Measurements from ENCODE around the gene KCNK3. TPM values are rescaled to one million over a fixed set of nuclear protein-coding genes. Genes with fewer than 3 reads are reported as not detected.

Gene KCNK3
- total RNA-seq, 4 donors from 2014 or later: 2.1 to 13.0 (median 7.9) TPM

DNA sequence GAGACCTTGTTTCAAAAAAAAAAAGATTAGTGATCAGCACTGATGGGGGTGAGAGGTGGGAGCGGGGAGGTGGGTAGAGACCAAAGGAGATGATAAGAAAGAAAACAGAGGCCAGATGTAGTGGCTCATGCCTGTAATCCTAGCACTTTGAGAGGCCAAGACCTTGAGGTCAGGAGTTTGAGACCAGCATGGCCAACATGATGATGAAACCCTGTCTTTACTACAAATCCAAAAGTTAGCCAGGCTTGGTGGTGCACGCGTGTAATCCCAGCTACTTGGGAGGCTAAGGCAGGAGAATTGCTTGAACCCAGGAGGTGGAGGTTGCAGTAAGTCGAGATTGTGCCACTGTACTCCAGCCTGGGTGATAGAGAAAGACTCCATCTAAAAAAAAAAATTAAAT lies 62.0 kb downstream of the KCNK3 start:
- no peaks in the 10 kb centered on the region for H3K9me3 ChIP-seq
- no peak for TF ChIP-seq POLR2AphosphoS5 (IDR thresholded peaks at IDR 0.05)
- no peak for TF ChIP-seq POLR2A (IDR thresholded peaks at IDR 0.05; ENCODE audit: low read depth)
- no peak for TF ChIP-seq EP300 (IDR thresholded peaks at IDR 0.05)
- TF ChIP-seq, protein P1, sequence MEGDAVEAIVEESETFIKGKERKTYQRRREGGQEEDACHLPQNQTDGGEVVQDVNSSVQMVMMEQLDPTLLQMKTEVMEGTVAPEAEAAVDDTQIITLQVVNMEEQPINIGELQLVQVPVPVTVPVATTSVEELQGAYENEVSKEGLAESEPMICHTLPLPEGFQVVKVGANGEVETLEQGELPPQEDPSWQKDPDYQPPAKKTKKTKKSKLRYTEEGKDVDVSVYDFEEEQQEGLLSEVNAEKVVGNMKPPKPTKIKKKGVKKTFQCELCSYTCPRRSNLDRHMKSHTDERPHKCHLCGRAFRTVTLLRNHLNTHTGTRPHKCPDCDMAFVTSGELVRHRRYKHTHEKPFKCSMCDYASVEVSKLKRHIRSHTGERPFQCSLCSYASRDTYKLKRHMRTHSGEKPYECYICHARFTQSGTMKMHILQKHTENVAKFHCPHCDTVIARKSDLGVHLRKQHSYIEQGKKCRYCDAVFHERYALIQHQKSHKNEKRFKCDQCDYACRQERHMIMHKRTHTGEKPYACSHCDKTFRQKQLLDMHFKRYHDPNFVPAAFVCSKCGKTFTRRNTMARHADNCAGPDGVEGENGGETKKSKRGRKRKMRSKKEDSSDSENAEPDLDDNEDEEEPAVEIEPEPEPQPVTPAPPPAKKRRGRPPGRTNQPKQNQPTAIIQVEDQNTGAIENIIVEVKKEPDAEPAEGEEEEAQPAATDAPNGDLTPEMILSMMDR (IDR thresholded peaks at IDR 0.05): no peak
- H3K4me3 ChIP-seq: no peak overlapping the region
- DNase-seq (ENCODE audit: extremely low spot score): no peak
- WGBS: 91% methylated on average over 4 of the region's 4 CpGs
- no peaks in the 10 kb centered on the region for H3K36me3 ChIP-seq
- no peaks in the 10 kb centered on the region for H3K27me3 ChIP-seq
- H3K27ac ChIP-seq (replicated peaks in 1 of 4): no peak overlapping the region
- intact Hi-C loops (cut with DNase I): no loop called here
- H3K4me1 ChIP-seq: peaks cover 8 to 16% (median 15%) of the 10 kb centered on the region in 4 donors

DNA sequence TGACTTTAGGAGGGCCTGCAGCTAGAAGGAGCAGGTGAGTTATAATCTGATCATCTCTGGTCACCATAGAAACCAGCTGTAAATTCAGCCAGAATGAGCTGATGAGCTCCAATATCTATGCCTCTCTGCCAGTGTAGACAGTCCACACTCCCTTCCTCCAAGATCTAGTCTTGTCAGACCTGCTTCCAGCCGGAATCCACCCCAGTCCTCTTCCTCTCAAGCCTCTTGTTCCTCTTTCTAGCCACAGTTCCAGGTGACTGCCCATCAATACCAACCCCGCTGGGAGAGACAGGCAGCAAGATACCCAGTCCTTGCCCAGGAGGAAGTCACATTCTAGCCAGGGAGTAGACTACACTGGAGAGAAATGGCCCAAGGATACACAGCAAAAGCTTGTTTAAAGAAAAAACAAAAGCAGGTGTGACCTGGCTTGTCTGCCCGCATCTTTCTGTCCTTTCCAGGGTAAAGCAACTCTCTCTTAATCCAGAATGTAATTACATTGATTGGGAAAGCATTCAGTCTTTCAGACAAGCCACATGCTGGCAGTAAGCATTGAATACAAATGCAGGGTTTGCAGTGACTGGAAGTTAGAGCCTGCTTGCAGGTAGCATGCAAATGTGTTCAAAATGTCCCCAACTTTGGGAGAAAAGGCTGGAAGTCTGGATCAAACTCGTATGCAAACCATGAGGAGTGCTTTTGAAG lies 62.6 kb downstream of the KCNK3 start:
- TF ChIP-seq POLR2AphosphoS5 (IDR thresholded peaks at IDR 0.05) (no peak), POLR2A (IDR thresholded peaks at IDR 0.05; ENCODE audit: low read depth) (no peak), EP300 (IDR thresholded peaks at IDR 0.05) (no peak)
- TF ChIP-seq, protein P1 (IDR thresholded peaks at IDR 0.05): no peak
- Histone ChIP-seq H3K27ac (replicated peaks in 1 of 4) (no peak overlapping the region), H3K4me1 (peaks cover 8 to 16% (median 15%) of the 10 kb centered on the region in 4 donors), H3K4me3 (no peak overlapping the region), H3K9me3 (no peaks in the 10 kb centered on the region), H3K27me3 (no peaks in the 10 kb centered on the region), H3K36me3 (no peaks in the 10 kb centered on the region)
- intact Hi-C loops (cut with DNase I): no loop called here
- 71% methylated on average over 4 of the region's 4 CpGs for WGBS
- no peak for DNase-seq (ENCODE audit: extremely low spot score)

DNA sequence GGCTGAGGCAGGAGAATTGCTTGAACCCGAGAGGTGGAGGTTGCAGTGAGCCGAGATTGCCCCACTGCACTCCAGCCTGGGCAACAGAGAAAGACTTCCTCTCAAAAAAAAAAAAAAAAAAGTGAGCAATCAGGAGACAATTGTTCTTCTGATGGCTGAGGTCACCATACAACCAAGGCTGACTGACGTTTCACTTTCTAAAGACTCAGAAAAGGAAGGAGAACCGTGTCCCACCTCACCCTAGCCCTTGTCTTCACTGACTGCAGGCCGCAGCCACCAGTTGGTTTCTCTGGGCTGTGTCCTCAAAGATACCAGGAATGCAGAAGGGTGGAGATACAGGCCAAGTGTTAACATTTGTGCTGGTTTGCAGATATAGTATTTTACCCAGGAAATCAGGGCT lies 63.8 kb downstream of the KCNK3 start:
- intact Hi-C loops (cut with DNase I): no loop called here
- 80% methylated on average over 5 of the region's 5 CpGs for WGBS
- no peak for DNase-seq (ENCODE audit: extremely low spot score)

DNA sequence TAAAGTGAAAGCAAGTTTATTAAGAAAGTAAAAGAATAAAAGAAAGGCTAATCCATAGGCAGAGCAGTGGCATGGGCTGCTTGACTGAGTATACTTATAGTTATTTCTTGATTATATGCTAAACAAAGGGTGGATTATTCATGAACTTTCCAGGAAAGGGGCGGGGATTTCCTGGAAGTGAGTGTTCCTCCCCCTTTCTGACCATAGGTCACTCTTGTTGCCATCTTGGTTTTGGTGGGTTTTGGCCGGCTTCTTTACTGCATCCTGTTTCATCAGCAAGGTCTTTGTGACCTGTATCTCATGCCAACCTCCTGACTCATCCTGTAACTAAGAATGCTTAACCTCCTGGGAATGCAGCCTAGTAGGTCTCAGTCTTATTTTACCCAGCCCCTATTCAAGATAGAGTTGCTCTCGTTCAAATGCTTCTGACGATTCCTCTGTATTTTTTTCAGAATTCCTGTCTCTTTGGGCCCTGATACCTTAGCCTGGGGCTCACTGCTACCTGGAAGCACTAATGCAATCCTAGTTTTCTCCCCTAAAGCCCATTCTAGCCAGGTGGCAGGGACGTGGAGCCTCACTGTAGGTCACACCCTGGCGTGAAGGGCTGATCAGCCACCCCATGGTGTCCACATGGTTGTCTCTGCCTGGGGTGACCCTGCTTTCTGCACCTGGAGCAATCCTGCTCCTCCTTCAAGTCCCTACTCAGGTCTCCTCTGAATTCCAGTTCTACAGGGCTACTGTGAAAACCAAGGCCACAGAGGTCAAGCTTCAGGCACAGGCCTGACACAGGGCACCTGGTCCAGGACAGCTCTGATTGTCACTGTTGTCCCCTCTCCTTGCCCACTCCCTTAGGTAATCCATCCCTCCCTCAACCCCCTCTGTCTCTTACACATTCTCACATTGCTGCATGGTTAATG lies 65.6 kb downstream of the KCNK3 start:
- no peak overlapping the region for H3K4me3 ChIP-seq
- DNase-seq (ENCODE audit: extremely low spot score): no peak

More for the DNA sequence above, 63.8 kb downstream of the KCNK3 start:
- H3K4me1 ChIP-seq: peaks cover 8 to 16% (median 15%) of the 10 kb centered on the region in 4 donors
- no peak overlapping the region for H3K27ac ChIP-seq (replicated peaks in 1 of 4)
- TF ChIP-seq POLR2AphosphoS5 (IDR thresholded peaks at IDR 0.05) (no peak), POLR2A (IDR thresholded peaks at IDR 0.05; ENCODE audit: low read depth) (no peak), EP300 (IDR thresholded peaks at IDR 0.05) (no peak)
- TF ChIP-seq, protein P1 (IDR thresholded peaks at IDR 0.05): no peak
- H3K9me3 ChIP-seq: no peaks in the 10 kb centered on the region
- no peak overlapping the region for H3K4me3 ChIP-seq
- no peaks in the 10 kb centered on the region for H3K27me3 ChIP-seq
- no peaks in the 10 kb centered on the region for H3K36me3 ChIP-seq

More for the DNA sequence above, 65.6 kb downstream of the KCNK3 start:
- intact Hi-C loops (cut with DNase I): no loop called here
- H3K27ac ChIP-seq (replicated peaks in 1 of 4): peak overlapping the region; percentile 55 to 63 (median 55)
- H3K9me3 ChIP-seq: no peaks in the 10 kb centered on the region
- TF ChIP-seq, protein P1 (IDR thresholded peaks at IDR 0.05): no peak
- peak; percentile 60 to 73 for TF ChIP-seq POLR2AphosphoS5 (IDR thresholded peaks at IDR 0.05)
- TF ChIP-seq EP300 (IDR thresholded peaks at IDR 0.05): no peak
- H3K4me1 ChIP-seq: peaks cover 8 to 16% (median 15%) of the 10 kb centered on the region in 4 donors
- no peaks in the 10 kb centered on the region for H3K27me3 ChIP-seq
- WGBS: 45% methylated on average over 5 of the region's 6 CpGs
- H3K36me3 ChIP-seq: no peaks in the 10 kb centered on the region
